GM12878 (cell line): ENCODE results near the gene BHLHA15. TPM values are rescaled to one million over a fixed set of nuclear protein-coding genes. Genes with fewer than 3 reads are reported as not detected.

Experiments
- CEBPB ChIP-seq, 2 experiments: fragments of 150-350 bp in 1 of 2; IDR thresholded peaks; 2 replicates each; pipeline ENCODE4 v1.6.1; 2012 to 2014; ENCODE audit warnings: low read depth in 2 of 2, low read length in 2 of 2, borderline replicate concordance in 1 of 2, inconsistent platforms in 1 of 2
- CHD4 ChIP-seq: fragments of 200-600 bp; sonication (generic); IDR thresholded peaks from 2 replicates; pipeline ENCODE4 v1.6.1; 2016; ENCODE audit warnings: mild to moderate bottlenecking
- IRF4 ChIP-seq: IDR thresholded peaks from 2 replicates; pipeline ENCODE4 v1.6.1; 2011; ENCODE audit warnings: low read depth, low read length
- MEF2B ChIP-seq: fragments of 450-650 bp; IDR thresholded peaks from 2 replicates; pipeline ENCODE4 v1.6.1; 2018; ENCODE audit warnings: mild to moderate bottlenecking, moderate library complexity; ENCODE audit not compliant: partially characterized antibody, poor library complexity, severe bottlenecking
- MTA2 ChIP-seq: fragments of 450-650 bp; IDR thresholded peaks from 2 replicates; pipeline ENCODE4 v1.6.1; 2016; ENCODE audit warnings: low read depth, mild to moderate bottlenecking, moderate library complexity
- POU2F2 ChIP-seq: IDR thresholded peaks from 3 replicates; pipeline ENCODE4 v1.6.1; 2011; ENCODE audit warnings: low read depth, mild to moderate bottlenecking, low read length, borderline replicate concordance
- SP1 ChIP-seq: IDR thresholded peaks from one replicate; pipeline ENCODE4 v1.6.1; 2011; ENCODE audit warnings: low read depth, low read length
- TAF1 ChIP-seq: IDR thresholded peaks from 2 replicates; pipeline ENCODE4 v1.6.1; 2011; ENCODE audit warnings: mild to moderate bottlenecking, low read depth, low read length, borderline replicate concordance
- TCF12 ChIP-seq: IDR thresholded peaks from 2 replicates; pipeline ENCODE4 v1.6.1; 2011; ENCODE audit warnings: low read depth, mild to moderate bottlenecking, low read length
- ZNF24 ChIP-seq: fragments of 450-650 bp; IDR thresholded peaks from 2 replicates; pipeline ENCODE4 v1.6.1; 2017; ENCODE audit warnings: antibody characterized with exemption, mild to moderate bottlenecking
- polyA plus RNA-seq, 11 experiments: library from polyadenylated mRNA; depleted of rRNA in 4 of 11; unstranded in 6 of 11; stranded (reverse) in 5 of 11; fragments of >200 nt; fragmentation: Nextera tagmentation in 4 of 11; fragmentation: Illumina TruSeq in 1 of 11; extraction: Ambion mirVana in 4 of 11; extraction: Trizol in 1 of 11; gene quantifications; 1 replicate in 1 of 11; 2 replicates in 10 of 11; pipeline versions ENCODE4 v1.2.1 to v1.2.3, GENCODE V29; 2011 to 2016; ENCODE audit warnings: inconsistent platforms in 2 of 11, missing spikeins in 2 of 11, low read depth in 1 of 11
- total RNA-seq, 4 experiments: library from RNA; depleted of rRNA in 3 of 4; stranded (reverse); fragments of >200 nt in 3 of 4; fragmentation: Illumina TruSeq in 1 of 4; extraction: Trizol in 1 of 4; gene quantifications; 2 replicates each; pipeline versions ENCODE4 v1.2.1 to v1.2.3, GENCODE V29; 2013 to 2021
- TF ChIP-seq, protein P1 (sequence below): fragments of 450-650 bp; formaldehyde crosslinking; IDR thresholded peaks from 2 replicates; pipeline ENCODE4 v1.4.0; 2022; ENCODE audit warnings: mild to moderate bottlenecking, moderate library complexity
- TF ChIP-seq, protein P2 (sequence below): IDR thresholded peaks from 2 replicates; pipeline ENCODE4 v1.6.1; 2012; ENCODE audit warnings: low read depth, low read length, improper control_type of control experiment

Gene BHLHA15
- total and polyA plus RNA-seq, 10 of the 15 experiments (the other 5 are each of a cell fraction or from before 2014, with no cell fraction given), result 0.54 to 4.2 (median 2.5) TPM; not detected in 4

DNA sequence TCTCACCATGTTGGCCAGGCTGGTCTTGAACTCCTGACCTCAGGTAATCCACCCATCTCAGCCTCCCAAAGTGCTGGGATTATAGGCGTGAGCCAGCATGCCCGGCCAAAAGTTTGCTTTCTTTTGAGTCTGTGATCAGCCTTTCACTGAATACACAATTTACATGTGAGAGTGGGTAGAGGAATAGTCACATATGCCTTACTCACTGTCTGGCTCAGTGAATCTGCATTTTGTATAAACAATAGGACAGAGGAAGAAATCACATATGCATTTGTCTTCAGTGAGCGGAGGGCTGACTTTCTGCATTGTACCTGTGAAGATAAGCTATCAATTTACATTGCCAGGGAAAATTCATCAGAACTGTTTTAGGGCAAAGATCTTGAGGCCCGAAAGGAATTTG lies 43.3 kb downstream of the BHLHA15 start (continued):
- TF ChIP-seq, protein P1, sequence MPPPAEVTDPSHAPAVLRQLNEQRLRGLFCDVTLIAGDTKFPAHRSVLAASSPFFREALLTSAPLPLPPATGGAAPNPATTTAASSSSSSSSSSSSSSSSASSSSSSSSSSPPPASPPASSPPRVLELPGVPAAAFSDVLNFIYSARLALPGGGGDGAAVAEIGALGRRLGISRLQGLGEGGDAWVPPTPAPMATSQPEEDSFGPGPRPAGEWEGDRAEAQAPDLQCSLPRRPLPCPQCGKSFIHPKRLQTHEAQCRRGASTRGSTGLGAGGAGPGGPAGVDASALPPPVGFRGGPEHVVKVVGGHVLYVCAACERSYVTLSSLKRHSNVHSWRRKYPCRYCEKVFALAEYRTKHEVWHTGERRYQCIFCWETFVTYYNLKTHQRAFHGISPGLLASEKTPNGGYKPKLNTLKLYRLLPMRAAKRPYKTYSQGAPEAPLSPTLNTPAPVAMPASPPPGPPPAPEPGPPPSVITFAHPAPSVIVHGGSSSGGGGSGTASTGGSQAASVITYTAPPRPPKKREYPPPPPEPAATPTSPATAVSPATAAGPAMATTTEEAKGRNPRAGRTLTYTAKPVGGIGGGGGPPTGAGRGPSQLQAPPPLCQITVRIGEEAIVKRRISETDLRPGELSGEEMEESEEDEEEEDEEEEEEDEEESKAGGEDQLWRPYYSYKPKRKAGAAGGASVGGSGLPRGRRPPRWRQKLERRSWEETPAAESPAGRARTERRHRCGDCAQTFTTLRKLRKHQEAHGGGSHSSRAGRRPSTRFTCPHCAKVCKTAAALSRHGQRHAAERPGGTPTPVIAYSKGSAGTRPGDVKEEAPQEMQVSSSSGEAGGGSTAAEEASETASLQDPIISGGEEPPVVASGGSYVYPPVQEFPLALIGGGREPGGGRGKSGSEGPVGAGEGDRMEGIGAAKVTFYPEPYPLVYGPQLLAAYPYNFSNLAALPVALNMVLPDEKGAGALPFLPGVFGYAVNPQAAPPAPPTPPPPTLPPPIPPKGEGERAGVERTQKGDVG (CRISPR knock-in tag), result no peak
- no peak for TF ChIP-seq MTA2
- TF ChIP-seq, protein P2, sequence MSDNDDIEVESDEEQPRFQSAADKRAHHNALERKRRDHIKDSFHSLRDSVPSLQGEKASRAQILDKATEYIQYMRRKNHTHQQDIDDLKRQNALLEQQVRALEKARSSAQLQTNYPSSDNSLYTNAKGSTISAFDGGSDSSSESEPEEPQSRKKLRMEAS, result no peak
- no peak for TF ChIP-seq CEBPB (IDR thresholded peaks at IDR 0.05; ENCODE audit: borderline replicate concordance in 1 of 2, low read depth in 2 of 2, low read length in 2 of 2)
- no peak for TF ChIP-seq TCF12
- no peak for TF ChIP-seq POU2F2
- no peak for TF ChIP-seq ZNF24
- TF ChIP-seq TAF1, result no peak
- no peak for TF ChIP-seq CHD4
- no peak for TF ChIP-seq MEF2B
- TF ChIP-seq SP1, result no peak
- no peak for TF ChIP-seq IRF4
